ENCODE results near the gene MROH2B.

The MROH2B gene

DNA sequence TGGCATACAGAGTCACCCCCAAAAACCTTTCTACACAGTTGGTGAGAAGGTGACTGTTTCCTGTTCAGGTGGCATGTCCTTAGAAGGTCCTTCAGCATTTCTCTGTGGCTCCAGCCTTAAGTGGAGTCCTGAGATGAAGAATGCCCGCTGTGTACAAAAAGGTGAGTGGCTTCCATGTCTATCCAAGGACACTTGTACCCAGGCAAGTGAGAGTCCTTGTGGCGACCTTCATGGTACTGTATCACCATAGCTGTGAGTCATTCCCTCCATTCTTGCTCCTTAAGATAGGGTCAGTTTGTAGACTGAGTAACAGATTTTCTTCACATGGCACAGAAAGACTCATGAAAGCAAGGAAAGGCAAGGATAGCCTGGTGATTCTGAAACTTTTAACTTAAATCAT, 98.7 kb downstream of the MROH2B start:
- DNase-seq (ENCODE audit: low spot score), result no peak

- DNase-seq (ENCODE audit: low spot score), result no peak
Observed at GRCh38 chr5:40962207-40962955, 108.8 kb downstream of the MROH2B start.

DNA sequence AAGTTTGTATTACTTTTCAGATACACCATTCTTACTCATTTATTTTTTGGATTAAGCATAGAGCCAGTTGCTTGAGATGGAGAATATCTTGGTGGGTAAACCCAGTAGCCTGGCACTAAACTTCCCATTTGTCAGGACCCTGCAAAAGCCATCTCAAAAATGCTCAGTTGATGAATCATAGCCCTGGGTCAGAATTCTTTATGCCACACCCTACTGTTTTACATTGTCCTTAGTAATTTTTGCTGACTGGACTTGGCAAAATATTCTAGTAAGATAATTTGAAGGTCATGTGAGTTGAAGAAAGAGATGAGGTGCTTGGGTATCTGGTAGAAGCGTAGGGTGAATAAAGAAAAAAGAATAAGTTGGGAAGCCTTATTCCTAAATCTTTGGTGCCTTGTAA, 111.1 kb downstream of the MROH2B start:
- DNase-seq (ENCODE audit: low spot score), result no peak

- DNase-seq (ENCODE audit: low spot score), result no peak
Observed at GRCh38 chr5:40958811-40959210, 112.3 kb downstream of the MROH2B start.

- DNase-seq (ENCODE audit: low spot score), result no peak
Observed at GRCh38 chr5:40957048-40957447, 114.1 kb downstream of the MROH2B start.

- no peak for DNase-seq (ENCODE audit: low spot score)
Observed at GRCh38 chr5:40955313-40955712, 115.8 kb downstream of the MROH2B start.

Measured in CD4-positive, alpha-beta T cell treated with Interleukin-2 at 100 ng/mL for 4 hours (primary cell).